Activated T-helper 1 cell treated with anti-CD3 and anti-CD28 coated beads, Interleukin-2, amount 50 U/mL, for 16 hours (primary cell): ENCODE results near the gene TEX264.
"Not testable (repeated sequence)": the region's sequence is repeated elsewhere in the genome, so short reads cannot be mapped to it uniquely, and the experiment has no call there.

Experiments used
- DNase-seq, 2 donors: peaks; one replicate each; pipeline ENCODE4 v3.0.0-alpha.2; 2020; ENCODE audit warnings: low read depth in 1 of 2, low spot score in 1 of 2

Gene TEX264, protein sequence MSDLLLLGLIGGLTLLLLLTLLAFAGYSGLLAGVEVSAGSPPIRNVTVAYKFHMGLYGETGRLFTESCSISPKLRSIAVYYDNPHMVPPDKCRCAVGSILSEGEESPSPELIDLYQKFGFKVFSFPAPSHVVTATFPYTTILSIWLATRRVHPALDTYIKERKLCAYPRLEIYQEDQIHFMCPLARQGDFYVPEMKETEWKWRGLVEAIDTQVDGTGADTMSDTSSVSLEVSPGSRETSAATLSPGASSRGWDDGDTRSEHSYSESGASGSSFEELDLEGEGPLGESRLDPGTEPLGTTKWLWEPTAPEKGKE

DNA sequence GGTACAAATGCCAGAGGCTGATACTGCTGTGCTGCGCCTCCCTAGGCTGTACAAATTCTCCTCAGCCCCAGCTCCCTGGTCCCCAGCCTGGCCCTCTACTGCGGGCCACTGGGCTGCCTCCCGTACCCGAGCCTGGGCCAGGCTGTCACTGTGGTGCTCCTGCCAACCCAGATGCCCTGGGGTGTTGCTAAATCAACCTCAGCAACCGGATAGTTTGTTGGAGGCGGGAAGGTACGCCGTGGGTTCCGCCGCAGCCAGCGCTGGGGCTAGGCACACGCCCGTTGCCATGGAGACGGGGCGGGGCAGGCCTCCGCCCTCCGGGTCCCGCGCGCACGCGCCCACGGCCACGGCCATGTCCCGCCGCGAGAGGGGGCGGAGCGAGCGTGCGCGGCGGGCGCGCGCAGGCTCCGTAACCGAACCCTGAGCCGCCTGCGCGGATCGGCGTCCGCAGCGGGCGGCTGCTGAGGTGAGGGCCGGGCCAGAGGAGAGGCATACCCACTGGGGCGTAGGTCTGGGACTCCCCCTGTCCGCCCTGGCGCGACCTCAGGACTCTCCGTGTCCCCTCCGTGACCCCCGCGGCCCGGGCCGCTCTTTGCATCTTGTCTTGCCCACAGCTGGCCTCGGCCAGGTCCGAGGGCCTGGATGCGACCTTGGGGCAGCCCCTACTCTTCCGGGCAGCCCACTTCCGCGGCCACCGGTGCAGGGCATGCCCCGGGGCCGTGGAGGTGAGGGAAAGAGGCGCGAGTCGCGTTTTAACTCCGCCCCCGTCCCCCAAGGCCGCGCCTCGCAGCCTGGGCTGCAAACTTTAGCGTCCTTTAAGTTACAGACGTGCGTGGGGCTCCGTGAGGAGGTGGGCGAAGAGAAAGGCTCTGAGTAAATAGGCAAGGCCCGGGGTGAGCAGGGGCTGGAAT, at the start of gene TEX264:
Gene TEX264, plus strand, starts transcription at position 430 of the 911 bp plus-strand sequence. CDS start 3,053 bp downstream, outside the sequence.
- DNase-seq, result peak; percentile 88 to 90

DNA sequence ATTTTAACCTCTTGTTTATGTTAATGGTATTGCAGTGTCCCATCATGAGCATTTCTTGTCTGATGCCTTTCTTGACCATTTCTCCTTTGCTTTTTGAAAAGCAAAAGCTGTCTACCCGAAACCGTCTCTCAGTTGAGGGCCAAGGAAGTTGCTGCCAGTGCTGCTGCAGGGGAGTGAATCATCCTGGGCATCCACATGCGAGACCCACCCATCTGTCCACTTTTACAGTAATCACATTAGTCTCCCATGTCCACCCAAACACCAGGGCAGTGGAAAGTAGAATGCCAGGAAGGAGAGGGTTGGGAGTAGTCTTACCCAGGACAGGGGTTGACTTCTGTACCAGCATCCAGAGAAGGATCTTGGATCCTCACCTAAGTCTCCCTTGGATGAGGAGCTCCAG, 48.6 kb upstream of the TEX264 start:
- no peak for DNase-seq

DNA sequence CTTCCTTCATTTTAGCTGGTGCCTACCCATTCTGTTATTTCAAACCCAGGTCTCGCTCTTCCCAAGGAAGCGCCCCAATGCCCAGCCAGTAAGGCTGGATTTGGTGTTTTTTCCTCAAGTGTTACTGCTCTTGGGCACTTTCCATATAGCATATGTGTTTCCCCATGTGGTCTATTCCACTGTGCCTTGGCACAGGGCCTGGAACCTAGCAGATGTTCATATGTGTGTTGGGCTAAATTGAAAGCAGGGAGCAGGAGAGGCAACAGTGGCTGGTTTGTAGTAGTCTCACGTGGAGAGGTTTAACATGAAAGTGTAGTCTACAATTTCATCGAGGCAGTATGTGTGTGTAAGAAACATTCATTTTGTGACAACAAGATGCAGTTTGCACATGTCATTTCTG, 48.2 kb upstream of the TEX264 start:
- no peak for DNase-seq

DNA sequence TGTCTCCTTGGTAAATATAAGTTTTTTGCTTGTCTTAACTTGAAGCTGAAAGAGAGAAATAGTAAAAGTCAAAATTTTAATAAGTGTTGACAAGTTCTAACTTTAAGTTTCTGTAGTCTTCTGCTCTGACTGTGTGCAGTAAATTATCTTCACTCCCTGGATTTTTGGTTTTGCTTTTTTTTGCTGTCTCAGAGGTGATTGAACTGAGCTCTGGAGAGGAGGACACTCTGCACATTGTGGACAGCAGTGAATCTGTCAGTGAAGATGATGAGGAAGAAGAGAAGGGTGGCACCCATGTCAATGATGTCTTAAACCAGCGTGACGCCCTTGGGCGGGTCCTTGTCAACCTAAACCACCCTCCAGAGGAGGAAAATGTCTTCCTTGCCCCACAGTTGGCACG, 40.5 kb upstream of the TEX264 start:
- no peak for DNase-seq

DNA sequence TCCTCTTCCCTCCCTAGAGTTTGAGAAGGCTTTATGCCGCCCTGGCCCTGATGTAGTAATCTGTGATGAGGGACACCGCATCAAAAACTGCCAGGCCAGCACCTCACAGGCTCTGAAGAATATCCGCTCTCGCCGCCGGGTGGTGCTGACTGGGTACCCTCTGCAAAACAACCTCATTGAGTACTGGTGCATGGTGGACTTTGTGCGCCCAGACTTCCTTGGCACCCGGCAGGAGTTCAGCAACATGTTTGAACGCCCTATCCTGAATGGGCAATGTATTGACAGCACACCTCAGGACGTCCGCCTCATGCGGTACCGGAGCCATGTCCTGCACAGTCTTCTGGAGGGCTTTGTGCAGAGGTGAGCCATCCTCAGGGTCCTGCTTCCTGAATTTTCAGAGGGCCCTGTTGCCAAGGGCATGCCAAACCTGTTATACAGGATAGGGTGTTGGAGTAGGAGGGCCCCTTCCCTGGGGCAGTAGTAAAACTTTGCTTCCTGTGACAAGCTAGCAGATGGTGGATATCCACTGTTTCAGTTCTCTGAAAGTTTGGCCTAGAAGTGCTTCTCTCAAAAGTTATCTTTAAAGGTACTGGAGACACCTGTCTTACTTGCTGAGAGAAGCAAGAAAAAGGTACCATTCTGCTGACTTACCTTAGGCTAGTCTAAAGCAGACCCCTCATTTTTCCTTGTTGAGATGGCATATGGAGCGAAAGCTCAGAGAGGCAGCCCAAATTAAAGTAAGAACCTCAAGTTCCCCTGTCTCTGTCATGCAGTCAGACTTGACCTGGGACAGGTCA, 33.7 kb upstream of the TEX264 start:
- no peak for DNase-seq

DNA sequence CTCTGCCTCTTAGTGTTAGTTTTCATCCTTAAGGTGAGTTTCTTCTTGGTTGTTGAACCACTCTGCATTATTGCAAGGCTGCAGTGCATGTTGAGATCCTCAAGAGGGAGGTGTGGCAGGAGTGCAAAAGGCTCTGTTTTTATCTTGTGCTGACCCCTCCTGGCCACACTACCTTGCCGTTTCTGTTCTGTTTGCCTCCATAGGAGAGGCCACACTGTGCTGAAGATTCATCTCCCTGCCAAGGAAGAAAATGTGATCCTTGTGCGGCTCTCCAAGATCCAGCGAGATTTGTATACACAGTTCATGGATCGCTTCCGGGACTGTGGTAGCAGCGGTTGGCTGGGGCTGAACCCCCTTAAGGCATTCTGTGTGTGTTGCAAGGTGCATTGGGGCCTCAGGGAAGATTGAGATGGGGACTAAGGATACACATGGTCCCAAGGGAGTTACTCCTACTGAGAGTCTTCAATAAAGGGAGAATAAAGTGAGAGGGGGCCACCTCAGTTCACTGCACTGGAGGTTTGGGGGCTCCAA, 33.0 kb upstream of the TEX264 start:
- DNase-seq, result no peak

DNA sequence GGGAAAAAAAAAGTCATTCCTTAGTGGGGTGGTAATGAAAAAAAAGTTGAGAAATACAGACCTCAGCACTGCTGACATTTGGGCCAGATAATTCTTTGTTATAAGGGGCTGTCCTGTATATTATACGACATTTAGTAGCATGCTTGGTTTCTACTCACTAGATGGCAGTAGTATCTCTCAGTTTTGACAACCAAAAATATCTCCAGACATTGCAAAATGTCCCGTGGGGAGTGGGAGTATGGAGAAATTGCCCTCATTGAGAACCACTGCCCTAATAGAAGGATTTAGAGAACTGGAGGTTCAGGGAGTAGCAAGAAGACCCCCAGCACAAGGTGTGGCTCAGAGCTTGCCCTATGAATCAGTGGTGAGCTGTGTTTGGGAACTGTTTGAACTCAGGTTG, 28.6 kb upstream of the TEX264 start:
- DNase-seq, result no peak

DNA sequence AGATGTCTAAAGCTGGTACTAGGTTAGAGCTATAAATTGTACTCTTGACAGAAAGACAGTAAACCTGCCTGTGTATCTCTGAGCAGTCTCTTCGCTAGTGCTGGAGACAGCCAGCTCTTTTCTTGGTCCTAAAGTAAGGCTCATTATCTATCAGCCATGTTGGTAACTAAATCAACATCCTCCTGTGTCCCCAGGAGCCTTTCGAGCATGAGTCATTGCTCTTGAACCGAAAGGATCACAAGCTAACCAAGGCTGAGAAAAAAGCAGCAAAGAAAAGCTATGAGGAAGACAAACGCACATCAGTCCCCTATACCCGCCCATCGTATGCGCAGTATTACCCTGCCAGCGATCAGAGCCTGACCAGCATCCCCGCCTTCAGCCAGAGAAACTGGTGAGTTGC, 25.0 kb upstream of the TEX264 start:
- DNase-seq, result no peak

DNA sequence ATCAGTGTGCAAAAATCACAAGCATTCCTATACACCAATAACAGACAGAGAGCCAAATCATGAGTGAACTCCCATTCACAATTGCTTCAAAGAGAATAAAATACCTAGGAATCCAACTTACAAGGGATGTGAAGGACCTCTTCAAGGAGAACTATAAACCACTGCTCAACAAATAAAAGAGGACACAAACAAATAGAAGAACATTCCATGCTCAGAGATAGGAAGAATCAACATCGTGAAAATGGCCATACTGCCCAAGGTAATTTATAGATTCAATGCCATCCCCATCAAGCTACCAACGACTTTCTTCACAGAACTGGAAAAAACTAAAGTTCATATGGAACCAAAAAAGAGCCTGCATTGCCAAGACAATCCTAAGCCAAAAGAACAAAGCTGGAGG, 18.9 kb upstream of the TEX264 start:
- not testable (repeated sequence) for DNase-seq

DNA sequence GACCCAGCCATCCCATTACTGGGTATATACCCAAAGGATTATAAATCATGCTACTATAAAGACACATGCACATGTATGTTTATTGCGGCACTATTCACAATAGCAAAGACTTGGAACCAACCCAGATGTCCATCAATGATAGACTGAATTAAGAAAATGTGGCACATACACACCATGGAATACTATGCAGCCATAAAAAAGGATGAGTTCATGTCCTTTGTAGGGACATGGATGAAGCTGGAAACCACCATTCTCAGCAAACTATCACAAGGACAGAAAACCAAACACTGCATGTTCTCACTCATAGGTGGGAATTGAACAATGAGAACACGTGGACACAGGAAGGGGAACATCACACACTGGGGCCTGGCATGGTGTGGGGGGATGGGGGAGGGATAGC, 17.6 kb upstream of the TEX264 start:
- not testable (repeated sequence) for DNase-seq

DNA sequence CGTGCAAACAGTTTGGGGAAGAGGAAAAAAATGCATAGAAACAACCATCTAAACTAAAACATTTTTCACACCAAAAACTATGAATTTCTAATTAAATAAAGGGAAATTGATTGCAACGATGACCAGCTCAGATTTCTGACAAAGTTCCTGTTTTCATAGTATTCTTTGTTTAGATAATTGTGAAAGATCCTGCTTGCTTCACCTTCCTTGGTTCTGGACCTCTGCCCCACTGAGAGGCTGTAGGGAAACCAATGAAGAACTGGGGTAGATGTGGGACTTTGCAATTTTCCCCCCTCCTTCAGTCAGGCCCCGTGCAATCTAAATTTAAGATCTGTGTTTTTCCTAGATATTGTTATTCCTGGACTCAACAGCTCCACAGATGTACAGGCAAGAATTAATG, 13.8 kb upstream of the TEX264 start:
- DNase-seq, result no peak

DNA sequence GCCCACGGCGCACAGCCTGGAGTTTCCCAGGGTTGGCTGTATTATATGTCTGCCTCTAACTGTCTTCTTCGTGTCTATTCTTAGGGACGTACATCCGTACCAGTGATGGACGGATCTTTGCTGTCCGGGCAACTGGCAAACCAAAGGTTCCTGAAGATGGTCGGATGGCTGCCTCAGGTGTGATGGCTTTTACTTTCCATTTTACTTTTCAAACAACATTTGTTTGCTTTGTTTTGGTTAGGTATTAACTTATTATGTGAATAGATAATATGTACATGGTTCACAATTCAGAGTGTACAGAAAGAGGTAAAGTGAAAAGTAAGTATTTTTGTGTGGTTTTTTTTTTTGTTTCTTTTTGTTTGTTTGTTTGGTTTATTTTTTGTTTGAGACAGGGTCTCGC, 11.1 kb upstream of the TEX264 start:
- DNase-seq, result no peak

DNA sequence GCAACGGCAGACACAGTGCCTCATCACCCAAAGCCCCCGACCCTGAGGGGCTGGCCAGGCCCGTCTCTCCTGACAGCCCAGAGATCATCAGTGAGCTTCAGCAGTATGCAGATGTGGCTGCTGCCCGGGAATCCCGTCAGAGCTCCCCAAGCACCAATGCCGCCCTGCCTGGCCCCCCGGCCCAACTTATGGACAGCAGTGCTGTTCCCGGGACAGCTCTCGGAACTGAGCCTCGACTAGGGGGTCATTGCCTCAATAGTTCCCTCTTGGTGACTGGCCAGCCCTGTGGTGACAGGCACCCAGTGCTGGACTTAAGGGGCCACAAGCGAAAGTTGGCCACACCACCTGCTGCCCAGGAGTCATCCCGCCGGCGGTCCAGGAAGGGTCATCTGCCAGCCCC, 8.6 kb upstream of the TEX264 start:
- no peak for DNase-seq

DNA sequence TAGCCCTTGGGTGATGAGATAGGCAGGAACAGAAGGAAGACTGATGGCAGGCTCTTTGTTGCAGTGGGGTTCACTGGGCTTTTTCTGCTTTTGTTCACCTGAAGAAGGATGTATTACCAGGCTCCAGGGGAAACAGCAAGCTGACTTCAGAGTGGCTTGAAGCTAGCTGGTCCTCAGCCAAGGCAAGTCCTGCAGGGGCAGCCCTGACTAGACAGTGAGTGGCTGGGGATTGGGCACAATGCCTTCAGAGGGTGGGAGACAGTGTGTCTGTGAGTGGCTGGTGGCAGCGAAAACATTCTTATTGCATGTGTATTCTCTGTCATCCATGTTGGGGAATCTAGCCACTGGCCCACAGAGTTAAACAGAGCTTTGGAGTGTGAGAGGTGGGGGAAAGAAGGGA, 2.3 kb upstream of the TEX264 start:
- no peak for DNase-seq

DNA sequence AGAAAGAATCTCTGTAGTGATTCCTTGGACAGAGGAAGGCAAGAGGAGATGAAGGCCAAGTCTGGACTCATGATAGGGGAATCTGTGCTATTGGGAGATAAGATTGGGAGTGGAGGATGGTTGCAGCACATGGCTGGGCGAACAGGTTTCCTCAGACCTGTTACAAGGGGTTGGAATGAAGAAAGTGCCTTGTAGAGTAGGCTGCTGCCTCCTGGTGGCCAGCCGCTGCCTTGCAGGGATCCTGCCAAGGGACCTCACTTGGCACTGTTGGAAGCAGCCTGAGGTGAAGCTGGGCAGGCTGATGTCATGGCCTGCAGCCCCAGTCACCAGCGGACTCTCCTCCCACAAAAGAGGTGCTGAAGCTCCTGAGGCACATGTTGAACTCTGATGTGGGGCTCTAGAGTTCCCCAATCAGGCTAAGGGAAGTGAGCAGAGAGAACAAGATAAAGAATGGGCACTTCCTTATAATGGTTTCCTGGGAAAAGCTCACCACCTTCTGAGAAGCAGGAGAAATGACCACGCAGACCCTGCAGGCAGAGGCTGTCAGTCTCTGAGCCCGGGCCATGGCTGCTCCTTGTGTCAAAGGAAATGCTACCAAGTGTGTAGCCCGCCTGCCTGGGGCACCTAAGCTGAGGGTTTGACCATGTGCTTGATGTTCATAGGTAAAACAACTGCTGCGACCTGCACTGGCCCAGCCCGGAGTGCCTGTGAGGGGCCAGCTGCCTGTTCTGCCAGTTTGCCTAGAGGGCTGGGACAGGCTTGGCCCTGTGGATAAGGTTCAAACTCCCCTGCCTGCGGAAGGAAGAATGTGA, 1.6 kb upstream of the TEX264 start:
- DNase-seq, result peak; percentile 66

DNA sequence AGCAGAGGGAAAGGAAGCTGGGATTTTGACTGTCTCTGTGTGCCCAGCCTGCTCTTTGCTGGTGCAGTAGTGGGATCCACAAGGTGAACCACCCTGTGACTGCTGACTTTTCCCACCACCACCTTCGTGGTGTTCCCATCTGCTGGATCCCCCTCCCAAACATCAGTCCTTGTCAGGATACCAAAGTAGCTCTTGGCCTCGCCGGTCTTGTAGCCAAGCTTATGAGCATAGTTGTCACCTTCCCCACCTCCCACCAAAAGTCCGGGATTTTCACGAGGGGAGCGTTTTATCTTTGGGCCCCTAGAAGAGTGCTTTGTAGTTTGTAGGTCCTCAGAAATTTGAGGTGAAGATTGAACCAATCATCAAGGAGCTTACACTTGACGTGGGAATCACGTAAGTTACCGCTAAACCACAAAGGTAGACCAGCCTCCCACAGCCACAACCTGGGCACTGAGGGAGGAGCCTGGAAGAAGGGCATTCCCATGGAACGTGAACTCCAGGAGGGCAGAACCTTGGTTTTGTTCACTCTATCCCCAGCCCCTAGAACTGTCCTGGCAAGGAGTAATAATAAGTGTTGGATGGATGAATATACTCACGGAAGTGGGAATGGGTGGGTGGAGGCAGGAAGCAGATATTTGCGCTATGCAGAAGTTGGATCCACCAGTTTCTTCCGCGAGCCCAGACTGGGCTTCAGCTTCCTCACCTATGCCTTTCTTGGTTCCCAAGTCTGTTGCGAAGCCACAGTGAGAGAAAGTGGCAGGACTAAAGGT, 814 bp upstream of the TEX264 start:
- no peak for DNase-seq

DNA sequence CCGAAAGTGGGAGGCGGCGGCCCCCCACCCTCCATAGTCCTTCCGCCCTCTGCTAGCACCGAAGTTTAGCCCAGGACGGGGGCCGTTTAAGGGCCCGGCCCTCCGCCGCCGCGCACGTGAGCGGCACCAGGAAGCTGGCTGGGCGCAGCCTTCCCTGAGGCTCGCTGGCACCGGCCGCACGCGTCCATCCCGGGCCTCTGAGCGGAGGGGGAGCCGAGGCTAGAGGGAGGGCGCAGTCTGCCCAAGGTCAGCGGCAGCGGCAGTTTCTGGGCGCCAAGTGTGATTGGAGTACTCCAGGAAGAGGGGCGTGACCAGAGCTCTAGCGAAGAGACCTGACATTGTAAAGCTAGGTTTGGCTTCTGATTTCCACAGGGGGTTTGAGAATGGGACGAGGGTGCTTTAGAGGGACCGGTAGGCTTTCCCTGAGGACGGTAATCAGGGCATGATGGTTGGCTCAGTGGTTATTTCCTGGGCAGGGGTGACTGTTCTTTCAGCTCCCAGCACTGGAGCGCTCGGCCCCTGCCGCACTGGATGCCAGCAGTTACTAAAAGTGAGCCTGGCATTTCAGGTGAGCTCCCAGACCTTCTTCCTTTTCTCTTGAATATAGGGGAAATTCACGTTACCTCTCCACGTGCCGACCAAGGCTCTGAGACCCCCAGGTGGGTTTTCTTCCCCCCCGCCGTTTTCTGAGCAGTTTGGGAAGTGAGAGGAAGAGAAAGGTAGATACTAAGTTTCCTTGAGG, 853 bp downstream of the TEX264 start:
- DNase-seq, result peak in 1 of 2 donors; percentile 27

DNA sequence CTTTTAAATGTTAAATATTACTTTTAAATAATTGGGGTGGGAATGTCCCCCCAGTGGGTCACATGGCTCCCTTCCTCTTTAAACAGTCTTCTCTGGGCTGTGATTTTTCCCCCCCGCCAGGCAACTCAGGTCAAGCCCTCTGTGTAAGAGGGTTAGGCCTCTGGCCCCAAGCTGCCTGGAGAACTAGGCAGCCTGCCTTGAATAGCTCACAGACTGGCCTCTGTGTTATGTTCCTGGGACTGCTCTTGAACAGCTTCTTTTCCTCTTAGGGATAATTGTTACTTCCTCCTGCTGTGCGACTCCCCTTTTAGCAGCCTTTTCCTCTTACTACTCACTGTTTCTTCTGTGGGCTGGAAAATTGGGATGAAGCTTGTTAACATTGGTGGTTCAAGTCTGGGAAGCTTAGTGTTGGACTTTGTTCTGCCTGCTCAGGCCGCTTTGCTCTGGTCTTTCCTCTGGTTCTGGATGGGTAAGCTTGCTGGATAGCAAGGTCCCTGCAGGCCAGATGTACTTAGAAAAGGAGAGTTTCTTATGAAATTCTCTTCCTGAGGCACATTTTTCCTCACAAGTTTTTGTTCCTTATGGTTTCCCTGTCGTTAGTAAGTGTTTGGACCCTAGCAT, 2.2 kb downstream of the TEX264 start:
- no peak for DNase-seq
